ENCODE results near the gene MEIS1.

The MEIS1 gene

GRCh38 chr2:66579186-66580126 lies 144.5 kb downstream of the MEIS1 start:
- no peak for TF ChIP-seq CTCF (IDR thresholded peaks at IDR 0.05; ENCODE audit: extremely low read depth, insufficient read depth, missing control alignments)
- in situ Hi-C loops (cut with MboI; ENCODE audit: low pct_unique_long_range_greater_than_20kb, low sequenced_read_pairs, unreplicated experiment), result loop anchor here (25.0 kb wide), 1 partner anchor 142 kb away; the partner anchor contains the start of gene MEIS1
- DNase-seq (ENCODE audit: low spot score), result no peak

GRCh38 chr2:66580166-66581049 lies 145.5 kb downstream of the MEIS1 start:
- TF ChIP-seq CTCF (IDR thresholded peaks at IDR 0.05; ENCODE audit: extremely low read depth, insufficient read depth, missing control alignments), result no peak
- no peak for DNase-seq (ENCODE audit: low spot score)
- in situ Hi-C loops (cut with MboI; ENCODE audit: low pct_unique_long_range_greater_than_20kb, low sequenced_read_pairs, unreplicated experiment), result loop anchor here (25.0 kb wide), 1 partner anchor 143 kb away; the partner anchor contains the start of gene MEIS1

DNA sequence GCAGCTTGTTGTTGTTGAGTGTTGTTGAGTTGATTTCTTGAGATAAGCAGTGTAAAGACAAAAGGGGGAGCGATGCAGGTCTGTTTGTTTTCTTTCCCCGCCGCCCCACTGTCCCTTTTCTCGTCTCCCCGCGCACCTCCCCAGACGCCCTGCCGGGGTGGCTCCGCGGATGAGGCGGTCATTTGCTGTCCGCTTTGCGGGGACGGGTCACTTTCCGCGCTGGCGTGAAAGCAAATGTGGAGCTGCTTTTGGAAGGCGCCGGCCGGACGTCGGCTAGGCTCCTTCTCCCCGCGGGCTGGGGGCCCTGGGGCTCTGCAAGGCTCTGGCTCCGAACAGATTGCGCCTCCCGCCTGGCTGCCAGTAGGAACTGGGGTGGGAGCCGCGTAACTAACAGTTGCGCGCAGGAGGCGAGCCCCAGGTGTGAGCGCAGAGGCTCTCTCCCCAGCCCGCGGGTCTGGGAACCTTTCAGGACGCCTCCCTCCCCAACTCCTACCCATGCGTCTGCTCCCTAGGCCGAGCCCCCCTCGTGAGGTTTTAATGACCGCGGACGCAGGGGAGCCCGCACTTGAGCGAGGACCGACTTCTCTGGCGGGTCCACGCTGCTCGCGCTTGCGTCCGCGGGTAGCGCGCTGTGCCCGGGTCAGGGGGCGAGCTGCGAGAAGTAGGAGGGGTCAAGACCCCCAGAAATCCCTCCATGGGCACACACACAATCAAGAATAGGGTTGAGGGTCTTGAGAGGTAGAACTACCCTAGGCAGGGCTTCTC lies 146.6 kb downstream of the MEIS1 start:
- no peak for TF ChIP-seq CTCF (IDR thresholded peaks at IDR 0.05; ENCODE audit: extremely low read depth, insufficient read depth, missing control alignments)
- no peak for DNase-seq (ENCODE audit: low spot score)
- in situ Hi-C loops (cut with MboI; ENCODE audit: low pct_unique_long_range_greater_than_20kb, low sequenced_read_pairs, unreplicated experiment), result loop anchor here (25.0 kb wide), 1 partner anchor 144 kb away; the partner anchor contains the start of gene MEIS1

- TF ChIP-seq CTCF (IDR thresholded peaks at IDR 0.05; ENCODE audit: extremely low read depth, insufficient read depth, missing control alignments), result no peak
- no peak for DNase-seq (ENCODE audit: low spot score)
- in situ Hi-C loops (cut with MboI; ENCODE audit: low pct_unique_long_range_greater_than_20kb, low sequenced_read_pairs, unreplicated experiment), result loop anchor here (25.0 kb wide), 1 partner anchor 145 kb away; the partner anchor contains the start of gene MEIS1
Measured at GRCh38 chr2:66582104-66582986, 147.4 kb downstream of the MEIS1 start.

DNA sequence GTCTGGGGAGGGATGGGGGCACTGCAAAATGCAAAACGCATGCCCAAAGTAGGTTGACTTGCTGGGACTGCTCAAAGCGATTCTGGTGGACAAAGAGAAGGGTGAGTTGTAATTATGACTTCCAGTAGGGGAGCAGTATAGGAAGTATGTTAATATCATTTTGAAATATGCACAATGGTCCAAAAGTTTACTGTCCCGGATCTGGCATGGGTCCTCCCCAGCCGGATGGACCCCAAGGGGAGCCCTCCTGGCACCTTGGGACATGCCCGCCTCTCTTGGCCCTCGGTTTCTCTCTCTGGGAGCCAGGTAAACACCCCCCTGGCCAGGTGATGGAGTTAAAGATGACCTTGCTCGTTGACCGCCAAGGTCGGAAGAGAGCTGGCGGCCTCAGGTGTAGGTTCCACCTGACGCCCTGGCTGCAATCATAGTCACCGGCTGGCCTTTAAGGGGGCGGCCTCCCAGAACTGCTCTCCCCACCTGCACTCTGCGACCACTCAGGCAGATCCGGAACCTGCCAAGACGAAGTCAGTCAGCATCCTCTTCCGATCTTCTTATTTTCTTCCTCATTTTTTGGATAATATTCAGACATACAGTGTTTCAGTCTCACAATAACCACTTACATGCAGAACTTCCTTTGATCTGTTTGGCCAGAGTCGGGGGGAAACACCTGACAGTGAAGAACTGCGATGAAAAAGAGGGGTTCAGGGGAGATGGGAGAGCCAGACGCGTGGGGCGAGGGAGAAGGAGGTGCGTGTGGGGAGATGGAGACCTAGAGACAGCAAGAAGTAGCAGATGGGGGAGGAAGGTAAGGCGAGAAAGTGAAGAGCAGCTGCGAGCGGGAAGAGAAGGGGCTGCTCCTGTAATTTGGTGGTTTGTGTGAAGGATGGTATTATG lies 148.3 kb downstream of the MEIS1 start:
- DNase-seq (ENCODE audit: low spot score), result no peak
- TF ChIP-seq CTCF (IDR thresholded peaks at IDR 0.05; ENCODE audit: extremely low read depth, insufficient read depth, missing control alignments), result no peak
- in situ Hi-C loops (cut with MboI; ENCODE audit: low pct_unique_long_range_greater_than_20kb, low sequenced_read_pairs, unreplicated experiment), result loop anchor here (25.0 kb wide), 1 partner anchor 146 kb away; the partner anchor contains the start of gene MEIS1
